Right hindlimb (tissue), 1 donor: ENCODE results near the gene RASSF3.
A peak's percentile ranks its signal among the peaks of the same experiment; 100 is the strongest.
"Not testable (repeated sequence)": the region's sequence is repeated elsewhere in the genome, so short reads cannot be mapped to it uniquely, and the experiment has no call there.

Experiments
- DNase-seq: peaks from one replicate; pipeline ENCODE4 v3.0.0-alpha.2; 2018

Gene RASSF3

DNA sequence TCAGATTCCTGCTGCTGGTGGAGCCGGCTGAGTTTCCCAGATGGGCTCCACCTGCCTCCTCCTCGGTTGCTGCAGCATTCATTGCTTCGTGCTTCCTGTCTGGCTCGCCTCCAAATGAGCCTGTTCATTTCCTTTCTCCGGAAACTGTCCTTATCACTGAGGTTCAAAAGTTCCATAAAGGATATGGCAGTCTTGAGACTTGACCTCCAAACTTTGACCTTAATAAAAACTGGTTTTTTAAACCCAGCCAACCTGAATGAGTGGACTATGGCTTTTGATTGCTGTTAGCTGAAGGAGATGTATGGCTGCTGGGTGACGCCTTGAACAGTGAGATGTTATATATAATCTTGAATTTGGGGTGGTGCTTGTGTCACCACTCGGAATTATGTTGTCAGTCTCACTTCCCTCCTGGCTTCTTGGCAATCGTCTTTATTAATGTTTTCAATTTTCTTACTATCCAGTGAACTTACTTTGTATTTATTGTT, 62.7 kb downstream of the RASSF3 start:
- no peak for DNase-seq

DNA sequence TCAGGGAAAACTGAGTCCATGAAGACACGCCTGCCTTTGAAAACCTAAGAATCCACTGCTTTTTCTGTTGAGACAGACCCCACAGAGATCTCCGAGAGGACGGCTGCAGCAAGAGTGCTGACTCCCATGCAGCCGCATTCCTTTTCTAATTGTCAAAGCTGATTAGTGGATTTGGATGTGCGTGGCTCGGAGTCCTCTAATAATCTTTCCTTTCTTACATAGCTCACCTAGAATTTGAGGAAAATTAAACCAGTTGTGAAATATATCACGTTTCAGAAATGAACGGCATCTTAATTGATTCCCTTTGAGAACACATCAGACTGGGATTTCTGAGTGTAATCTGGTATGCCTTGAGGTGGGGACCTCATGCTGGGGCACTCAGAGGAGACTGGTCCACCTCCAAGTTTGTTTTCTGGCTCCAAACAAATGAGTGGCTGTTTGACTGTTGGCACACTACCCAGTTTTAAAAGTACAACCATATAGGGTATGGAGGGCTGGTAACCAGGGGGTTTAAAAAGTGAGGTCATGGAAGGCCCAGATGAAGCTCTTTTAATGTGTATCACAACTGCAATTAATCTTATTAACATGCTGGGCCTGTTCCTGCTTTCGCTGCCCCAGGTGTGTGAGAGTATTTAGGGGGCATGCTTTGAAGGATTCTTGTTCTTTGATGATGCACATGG, 63.3 kb downstream of the RASSF3 start:
- no peak for DNase-seq

DNA sequence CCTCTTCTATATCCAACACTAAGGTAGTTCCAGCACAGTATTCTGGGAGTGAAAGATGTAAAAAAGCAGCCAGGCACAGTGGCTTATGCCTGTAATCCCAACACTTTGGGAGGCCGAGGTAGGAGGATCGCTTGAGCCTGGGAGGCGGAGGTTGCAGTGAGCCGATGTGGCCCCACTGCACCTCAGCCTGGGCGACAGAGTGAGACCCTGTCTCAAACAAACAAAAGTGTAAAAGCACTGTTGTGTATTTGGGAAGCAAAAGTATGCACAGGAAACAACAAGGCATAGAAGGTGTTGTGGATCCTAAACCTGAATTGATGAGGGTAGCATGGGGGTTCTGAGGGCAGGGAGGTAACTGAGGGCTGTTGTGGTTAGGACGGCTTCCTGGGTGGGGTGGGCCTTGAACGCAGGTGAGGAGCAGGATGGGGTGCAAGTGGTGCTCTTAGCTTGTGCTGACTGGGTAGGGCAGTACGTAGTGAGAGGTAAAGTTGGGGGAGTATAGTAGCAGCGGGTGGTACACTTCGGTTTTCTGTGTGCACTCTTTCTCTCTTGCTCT, 64.2 kb downstream of the RASSF3 start:
- no peak for DNase-seq

DNA sequence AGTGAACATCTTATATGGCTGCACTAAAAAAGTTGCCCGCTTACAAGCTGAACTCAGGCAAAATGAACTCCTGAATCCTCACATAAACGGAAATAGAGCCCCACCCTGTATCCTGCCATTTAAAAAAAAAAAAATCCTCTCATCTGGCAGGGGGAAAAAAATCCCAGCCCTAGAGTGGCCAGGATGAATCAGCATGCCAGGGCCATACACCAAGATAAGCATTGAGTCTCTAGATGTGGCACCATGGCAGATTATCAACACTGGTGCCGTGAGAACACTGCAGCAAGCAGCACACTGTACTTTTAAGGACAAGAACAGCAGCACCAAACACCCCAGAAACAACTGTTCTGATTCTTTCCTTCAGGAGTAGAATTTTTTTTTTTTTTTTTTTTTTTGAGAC, 65.5 kb downstream of the RASSF3 start:
- DNase-seq: no peak

DNA sequence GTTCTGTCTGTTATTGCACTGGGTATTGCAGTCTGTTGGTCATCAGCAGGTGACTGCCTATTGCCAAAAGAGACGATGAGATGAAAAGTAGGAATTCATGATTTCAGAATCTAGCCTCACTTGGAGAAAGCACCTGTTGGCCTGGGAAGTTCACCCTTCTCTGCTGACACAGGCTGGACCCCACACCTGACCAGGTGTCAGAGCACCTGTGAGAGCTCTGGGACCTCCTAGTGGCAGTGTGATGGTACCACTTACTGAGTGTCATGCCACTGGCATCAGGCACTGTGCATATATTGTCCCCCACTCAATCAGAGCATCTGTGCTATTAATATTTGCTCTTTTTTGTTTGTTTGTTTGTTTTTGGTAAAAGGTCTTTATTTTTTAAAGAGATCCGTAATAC, 68.0 kb downstream of the RASSF3 start:
- no peak for DNase-seq

DNA sequence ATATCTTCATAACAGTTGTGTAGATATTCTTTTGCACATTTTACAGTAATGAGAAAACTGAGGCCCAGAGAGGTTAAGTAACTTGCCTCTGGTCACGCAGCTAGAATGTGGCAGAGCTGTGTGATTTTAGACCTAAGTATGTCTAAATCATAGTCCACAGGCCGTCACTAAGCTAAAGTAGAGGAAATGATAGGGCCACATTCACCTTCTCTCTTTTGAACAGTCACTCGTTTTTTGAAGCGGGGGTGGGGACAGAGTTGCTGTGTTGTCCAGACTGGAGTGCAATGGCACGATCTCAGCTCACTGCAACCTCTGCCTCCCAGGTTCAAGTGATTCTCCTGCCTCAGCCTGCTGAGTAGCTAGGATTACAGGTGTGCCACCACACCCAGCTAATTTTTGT, 68.5 kb downstream of the RASSF3 start:
- DNase-seq: no peak

DNA sequence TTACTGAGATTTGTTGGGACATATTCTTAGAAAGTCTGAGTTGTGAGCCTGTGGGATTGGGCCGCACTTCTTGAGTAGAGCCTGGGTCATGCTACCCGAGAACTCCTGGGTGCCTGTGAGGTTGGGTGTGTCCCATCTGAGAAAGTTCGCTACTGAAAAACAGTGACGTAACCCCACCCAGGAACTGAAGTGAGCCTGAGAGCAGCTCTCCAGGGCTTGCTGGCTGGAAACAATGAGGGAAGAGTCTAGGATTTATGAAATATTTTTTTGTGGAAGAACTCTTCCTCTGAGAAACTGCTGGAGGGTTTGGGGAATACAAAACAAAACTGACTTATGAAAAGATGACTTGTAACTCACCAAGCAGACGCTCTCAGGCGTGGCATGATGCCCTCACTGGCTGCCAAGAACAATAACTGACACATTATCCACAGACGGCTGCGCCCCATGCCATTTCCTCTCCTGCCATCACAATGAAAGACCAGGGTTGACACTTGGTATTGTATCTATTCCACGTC, 69.2 kb downstream of the RASSF3 start:
- DNase-seq: peak; percentile 77

DNA sequence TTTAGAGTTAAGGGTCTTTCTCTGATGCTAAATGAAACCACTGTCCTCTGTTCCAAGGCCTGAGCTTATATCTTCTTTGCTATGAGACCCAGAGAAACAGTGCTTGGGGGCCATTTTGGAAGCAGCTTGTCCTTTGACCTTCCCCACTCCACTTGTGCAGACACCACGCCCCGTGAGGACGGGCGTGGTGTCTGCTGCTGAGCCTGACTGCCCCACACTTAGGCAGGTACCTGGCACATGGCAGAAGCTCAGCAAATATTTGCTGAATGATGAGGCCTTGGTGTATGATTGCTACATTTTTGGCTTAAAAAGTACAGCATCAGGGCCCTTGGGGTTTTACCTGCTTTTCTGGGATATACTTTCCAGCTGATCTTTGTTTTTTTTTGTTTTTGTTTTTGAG, 69.9 kb downstream of the RASSF3 start:
- DNase-seq: no peak

DNA sequence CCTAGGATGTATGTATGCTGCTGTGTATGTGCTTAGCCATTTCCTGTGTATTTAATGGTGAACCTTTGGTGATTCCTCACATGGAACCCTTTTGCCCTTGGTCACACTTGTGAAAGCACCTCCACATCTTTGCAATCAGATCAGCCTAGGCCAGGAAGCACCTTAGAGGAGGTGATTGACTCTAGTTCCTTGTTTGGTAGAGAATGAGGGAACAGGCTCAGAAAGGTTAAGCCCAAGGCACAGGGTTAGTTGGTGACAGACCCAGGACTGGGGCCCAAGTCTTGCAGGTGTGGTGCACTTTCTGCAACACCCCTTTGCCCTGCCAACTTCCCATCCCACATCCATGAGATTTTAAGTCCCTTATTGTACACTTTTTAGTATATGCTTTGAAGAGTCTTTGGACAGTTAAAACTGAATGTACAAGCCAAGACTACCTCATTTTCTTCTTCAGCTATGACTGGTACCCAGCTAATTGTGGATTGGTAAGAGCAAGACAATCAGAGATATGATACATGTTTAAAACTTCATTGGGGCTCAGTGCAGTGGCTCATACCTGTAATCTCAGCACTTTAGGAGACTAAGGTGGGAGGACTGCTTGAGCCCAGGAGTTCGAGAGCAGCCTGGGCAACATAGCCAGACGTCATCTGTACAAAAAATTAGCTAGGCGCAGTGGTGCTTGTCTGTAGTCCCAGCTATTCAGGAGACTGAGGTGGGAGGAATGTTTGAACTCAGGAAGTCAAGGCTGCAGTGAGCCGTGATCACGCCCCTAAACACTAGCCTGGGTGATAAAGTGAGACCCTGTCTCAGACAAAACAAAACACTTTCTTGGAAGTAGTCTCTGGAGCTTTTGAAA, 71.1 kb downstream of the RASSF3 start:
- no peak for DNase-seq

DNA sequence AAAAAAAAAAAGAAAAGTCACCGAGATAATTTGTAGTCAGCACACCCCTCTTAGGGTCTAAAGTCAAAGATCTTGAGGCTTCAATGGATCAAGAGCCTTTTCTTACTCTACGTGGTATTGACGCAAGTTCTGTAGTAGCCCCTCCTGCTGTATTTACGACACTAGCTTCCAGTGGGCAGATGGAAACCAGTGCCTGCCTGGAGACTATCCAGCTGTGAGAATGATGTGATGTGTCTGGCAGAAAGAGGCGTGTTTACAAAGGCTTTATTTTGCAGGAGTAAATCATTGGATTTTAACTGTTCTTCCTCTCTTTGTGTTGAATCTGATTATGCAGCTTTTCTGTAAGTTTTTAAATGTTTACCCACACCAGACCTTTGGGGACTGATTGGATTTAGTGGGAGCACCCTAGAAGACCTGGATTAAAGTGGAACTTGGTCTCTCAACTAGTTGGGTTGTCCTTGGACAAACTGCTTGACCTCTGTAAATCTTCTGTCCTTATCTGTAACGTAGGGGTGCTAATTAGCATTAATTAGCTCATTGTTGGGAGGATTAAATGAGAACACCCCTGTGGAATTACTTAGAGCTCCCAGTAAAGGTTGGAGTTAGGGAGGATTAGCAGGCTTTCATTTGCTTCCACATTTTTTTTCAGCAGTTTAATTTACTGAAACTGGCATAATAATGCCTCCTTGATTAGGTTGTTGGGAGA, 72.4 kb downstream of the RASSF3 start:
- DNase-seq: peak; percentile 54

DNA sequence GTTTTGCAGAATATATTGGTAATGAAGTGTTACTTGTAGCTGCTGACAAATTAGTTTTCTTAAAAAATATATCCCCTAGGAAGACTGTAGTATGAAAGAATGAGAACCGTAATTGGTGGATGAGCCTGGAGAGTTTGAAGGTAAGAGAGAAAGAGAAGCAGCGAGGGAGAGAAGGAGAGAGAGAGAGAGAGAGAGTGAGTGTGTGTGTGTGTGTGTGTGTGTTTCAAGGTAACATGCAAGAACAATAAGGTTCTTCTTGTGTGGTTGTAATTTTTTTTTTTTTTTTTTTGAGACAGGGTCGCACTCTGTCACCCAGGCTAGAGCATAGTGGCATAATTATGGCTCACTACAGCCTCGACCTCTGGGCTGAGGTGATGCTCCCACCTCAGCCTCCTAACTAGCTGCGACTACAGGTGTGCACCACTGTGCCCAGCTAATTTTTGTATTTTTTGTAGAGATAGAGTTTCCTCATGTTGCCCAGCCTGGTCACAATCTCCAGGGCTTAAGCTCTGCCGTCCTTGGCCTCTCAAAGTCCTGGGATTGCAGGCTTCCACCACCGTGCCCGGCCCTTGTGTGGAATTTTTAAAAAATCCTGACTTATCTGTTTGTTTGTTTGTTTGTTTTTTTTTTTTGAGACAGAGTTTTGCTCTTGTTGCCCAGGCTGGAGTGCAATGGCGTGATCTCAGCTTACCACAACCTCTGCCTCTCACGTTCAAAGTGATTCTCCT, 73.7 kb downstream of the RASSF3 start:
- no peak for DNase-seq

DNA sequence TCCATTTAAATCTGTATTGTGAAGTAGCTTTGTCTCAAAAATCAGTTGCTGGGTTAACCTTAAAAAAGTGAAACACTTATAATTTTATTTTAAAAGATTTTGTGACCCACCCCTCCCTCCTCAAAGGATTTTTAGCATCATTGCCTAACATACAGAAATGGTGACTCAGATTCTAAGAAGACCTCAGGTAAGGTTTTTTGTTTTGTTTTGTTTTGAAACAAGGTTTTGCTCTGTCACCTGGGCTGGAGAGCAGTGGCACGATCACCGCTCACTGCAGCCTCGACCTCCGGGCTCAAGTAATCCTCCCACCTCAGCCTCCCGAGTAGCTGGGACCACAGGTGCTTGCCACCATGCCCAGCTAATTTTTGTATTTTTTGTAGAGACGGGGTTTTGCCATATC, 74.8 kb downstream of the RASSF3 start:
- no peak for DNase-seq

DNA sequence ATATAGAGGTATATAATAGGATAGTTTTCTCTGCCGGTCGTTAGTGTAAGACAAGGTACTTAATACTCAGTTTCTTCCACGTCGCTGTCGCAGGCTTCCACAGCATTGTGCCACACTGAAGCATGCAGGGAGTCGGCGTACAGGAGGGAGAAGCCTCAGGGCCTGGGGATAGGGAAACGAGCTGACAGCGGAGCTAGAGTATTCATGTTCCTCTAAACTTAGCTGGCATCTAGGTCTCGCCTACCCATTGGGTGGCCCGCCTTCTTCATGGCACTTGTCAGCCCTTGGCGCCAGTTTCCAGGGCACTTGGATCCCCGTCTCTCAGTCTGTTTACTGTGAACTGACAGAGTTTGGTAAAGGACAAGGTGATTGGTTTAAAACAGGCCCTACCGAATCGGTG, 75.3 kb downstream of the RASSF3 start:
- DNase-seq: no peak

DNA sequence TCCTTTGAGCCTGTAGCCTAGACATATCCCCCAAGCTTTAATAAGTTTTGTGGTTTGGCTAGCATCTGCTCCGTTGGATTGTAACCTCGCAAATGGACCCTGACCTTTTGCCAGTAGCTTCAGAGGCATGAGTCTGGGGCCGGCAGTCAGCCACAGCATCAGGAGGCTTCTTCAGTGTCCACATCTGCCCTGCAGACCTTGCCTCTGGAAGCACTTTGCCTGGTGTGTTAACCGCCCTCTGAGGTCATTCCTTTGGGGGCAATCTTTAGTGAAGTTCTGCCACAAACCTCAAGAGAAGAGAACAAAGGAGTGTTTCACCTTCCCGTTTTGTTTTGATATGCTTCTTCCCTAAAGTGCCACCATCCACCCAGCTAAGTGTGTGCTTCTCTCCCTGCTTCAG, 77.5 kb downstream of the RASSF3 start:
- DNase-seq: peak; percentile 31

DNA sequence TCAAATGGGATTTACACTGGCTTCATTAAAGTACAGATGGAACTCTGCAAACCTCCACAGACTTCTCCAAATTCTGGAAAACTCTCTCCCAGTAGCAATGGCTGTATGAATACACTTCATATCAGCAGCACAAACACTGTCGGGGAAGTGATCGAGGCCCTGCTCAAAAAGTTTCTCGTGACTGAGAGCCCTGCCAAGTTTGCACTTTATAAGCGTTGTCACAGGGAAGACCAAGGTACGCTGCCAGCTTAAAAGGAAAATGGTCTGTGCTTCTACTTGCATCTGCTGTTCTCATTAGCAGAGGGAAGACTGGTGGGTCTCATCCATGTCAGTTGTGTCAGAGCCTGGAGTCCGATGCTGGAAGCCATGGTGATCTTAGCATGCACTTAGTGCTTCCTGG, 77.9 kb downstream of the RASSF3 start:
- DNase-seq: peak; percentile 39

DNA sequence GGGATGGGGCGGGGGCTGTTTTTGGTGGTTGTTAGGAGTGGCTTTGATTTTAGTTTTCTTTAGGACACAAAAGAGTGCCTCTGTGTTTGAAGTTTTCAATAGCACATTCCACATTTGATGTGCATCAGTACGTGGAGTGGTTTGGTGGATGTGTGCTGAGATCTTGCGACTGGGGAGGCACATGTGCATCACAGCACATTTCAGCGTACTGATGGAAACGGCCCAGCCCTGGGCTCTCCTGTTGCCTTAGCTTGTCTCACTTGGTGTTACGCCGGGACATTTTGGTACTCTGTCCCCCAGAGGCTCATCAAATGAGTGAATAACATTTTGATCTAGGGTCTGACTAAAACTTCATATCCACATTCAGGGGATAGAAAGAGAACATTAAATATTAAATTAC, 78.4 kb downstream of the RASSF3 start:
- DNase-seq: no peak

DNA sequence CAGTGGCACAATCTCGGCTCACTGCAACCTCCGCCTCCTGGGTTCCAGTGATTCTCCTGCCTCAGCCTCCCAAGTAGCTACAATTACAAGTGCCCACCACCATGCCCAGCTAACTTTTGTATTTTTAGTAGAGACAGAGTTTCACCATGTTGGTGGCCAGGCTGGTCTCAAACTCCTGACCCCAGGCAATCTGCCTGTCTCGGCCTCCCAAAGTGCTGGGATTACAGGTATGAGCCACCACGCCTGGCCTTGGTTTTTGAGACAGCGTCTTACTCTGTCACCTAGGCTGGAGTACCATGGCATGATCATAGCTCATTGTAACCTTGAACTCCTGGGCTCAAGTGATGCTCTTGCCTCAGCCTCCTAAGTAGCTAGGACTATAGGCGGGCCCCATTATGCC, 79.9 kb downstream of the RASSF3 start:
- not testable (repeated sequence) for DNase-seq

DNA sequence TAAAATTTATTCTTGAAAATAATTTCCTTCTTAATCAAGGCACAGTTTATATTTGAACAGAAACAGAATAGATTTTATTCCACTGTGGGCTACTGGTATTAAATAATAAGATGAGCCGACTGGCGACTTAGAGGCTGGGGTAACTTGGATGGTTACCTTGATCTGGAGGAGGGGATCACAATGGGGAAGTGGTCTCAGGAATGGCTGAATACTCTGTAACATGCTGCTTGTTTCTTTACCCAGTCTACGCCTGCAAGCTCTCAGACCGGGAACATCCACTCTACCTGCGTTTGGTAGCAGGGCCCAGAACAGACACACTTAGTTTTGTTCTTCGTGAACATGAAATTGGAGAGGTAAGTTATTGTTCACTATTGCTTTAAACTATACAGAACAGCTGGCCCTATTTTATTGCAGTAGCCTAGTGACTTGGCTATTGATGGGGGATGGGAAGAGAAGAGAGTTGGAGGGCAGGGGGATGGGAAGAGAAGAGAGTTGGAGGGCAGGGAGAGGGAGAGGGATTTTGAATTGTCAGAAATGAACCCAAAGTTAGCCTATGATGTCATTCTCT, 81.0 kb downstream of the RASSF3 start:
- no peak for DNase-seq

DNA sequence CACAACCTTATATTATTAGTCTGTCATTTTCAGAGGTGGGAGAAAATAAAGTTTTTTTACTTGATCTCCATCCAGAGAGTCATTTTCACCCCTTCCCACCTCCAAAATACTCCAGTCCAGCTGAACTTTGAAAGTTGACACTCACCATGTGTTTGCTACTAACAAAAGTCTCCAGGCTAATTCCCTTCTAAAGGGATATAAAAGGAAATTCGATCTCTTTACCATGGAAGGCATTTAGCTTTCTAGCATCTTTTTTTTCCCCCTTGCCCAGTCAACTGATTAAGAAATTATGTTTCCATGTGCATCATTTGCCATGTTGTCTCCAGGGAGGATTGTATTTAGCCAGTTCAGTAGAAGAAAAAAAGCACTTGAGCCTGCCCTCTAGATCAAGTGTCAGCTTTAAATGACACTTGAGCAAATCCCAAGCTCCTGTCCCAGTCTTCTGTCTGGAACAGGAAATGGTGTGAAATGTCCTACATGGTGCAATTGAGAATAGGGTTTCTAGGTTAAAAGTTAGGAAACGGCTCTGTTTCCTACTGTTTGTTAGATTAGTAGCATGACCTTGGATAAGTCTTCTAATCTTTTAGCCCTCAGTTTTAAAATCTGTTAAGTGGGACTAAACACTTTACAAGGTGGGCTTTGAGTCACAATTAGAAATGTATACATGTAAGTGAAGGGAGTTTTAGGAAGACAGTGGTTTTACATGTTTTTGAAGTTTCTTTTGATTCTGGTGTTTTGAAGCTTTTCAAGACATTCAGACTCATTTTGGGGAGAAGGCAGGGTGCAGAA, 81.7 kb downstream of the RASSF3 start:
- no peak for DNase-seq

DNA sequence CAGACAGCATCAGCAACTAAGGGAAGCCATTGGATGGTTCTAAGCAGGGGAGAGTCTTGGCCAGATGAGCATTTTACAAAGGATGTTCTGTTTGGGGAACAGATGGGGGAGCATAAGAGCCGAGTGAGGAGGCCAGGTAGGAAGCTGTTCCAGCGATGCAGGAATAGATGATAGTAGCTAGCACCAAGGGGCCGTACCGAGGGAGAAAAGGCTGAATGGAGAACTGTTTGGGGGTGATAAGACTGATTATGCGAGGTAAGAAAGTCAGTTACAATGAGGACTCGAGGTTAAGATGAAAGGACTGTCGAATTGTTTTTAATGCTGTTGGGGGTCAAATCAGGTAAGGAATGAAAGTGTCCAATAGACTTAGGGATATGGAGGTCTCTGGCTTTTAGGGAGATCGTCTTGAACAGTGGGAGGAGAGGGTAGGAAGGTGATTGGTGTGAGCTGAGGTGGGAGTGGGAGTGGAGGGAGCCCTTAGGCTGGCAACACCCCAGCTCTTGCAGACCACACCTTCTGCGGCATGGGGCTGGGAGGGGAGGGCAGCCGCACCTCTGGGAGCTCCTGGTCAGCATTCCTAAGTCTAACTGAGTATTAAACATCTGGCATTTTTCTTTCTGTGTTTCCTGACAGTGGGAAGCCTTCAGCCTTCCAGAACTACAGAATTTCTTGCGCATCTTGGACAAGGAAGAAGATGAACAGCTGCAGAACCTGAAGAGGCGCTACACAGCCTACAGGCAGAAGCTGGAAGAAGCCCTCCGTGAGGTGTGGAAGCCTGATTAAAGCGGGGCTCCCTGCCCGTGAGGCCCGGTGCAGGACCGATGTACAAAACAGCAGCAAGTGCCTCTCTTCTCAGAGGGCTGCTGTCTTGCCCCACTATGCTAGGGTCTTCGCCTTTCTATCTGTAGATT, 84.1 kb downstream of the RASSF3 start:
- peak; percentile 25 for DNase-seq
